A549 (cell line): ENCODE measurements around the gene ROBO1.

ENCODE experiments used
- CTCF ChIP-seq: fragments of >200 bp; sonication (Bioruptor Twin); formaldehyde crosslinking; IDR thresholded peaks from 3 replicates; pipeline ENCODE4 v1.5.1; 2016
- HOXA7 ChIP-seq: fragments of 250-450 bp; sonication (Bioruptor Pico); IDR thresholded peaks from 2 replicates; pipeline ENCODE4 v1.5.0; 2020; ENCODE audit warnings: mild to moderate bottlenecking, moderate library complexity
- KDM5A ChIP-seq: fragments of 200-600 bp; sonication (generic); IDR thresholded peaks from 2 replicates; pipeline ENCODE4 v1.6.1; 2016; ENCODE audit warnings: antibody characterized with exemption, mild to moderate bottlenecking
- NFE2L2 ChIP-seq: fragments of 150-350 bp; conservative IDR thresholded peaks from 2 replicates; pipeline ENCODE4 v1.6.1; 2014; ENCODE audit warnings: low read length

DNA sequence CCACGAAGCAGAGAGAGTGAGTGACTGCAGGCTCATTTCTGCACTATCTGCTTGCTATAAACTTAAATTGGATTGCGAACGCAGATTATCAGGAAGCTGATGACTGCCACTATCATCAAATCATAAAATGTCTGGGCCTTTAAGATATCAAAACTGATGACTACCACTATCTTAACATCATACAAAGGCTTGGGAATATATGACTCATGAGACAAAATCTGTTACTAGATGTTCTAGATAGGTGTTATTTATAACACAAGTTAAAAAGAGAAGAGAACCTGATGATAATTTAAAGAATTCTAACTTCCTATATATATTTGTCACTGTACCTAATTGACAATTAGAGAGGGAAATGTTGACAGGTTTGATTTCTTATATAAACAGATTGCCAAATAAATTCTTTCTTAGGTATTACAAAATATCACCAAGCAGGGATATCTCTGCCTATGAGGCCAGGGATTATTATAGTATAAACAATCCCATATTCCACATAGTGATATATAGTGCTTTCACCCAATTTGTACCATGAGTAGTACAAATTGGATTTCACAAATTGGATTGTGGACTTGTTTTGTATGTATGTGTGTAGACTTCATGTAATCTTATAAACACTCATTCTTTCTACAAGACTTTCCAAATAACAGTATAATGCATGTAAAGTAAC lies 1157.2 kb downstream of the ROBO1 start:
- no peak for TF ChIP-seq CTCF
- TF ChIP-seq HOXA7, result no peak
- TF ChIP-seq KDM5A, result no peak
- TF ChIP-seq NFE2L2, result no peak
